Transverse colon (tissue), 3 donors: Measurements from ENCODE around the gene CDC42EP3.

ENCODE experiments used
- EP300 ChIP-seq: sonication (generic); formaldehyde crosslinking; IDR thresholded peaks from one replicate; pipeline ENCODE4 v1.6.1; 2017; ENCODE audit warnings: antibody characterized with exemption, low read depth
- POLR2A ChIP-seq: fragments of 450-650 bp; IDR thresholded peaks from one replicate; pipeline ENCODE4 v1.6.1; 2016; ENCODE audit warnings: antibody characterized with exemption, mild to moderate bottlenecking, moderate library complexity
- TF ChIP-seq, protein P1 (sequence below), 5 experiments: fragments of 200-600 bp in 3 of 5; fragments of 450-650 bp in 2 of 5; sonication (generic) in 3 of 5; IDR thresholded peaks; 1 replicate in 2 of 5; 2 replicates in 3 of 5; pipeline ENCODE4 v1.5.1; 2016 to 2017; ENCODE audit warnings: antibody characterized with exemption in 5 of 5, inconsistent platforms in 3 of 5, mild to moderate bottlenecking in 2 of 5, moderate library complexity in 1 of 5

DNA sequence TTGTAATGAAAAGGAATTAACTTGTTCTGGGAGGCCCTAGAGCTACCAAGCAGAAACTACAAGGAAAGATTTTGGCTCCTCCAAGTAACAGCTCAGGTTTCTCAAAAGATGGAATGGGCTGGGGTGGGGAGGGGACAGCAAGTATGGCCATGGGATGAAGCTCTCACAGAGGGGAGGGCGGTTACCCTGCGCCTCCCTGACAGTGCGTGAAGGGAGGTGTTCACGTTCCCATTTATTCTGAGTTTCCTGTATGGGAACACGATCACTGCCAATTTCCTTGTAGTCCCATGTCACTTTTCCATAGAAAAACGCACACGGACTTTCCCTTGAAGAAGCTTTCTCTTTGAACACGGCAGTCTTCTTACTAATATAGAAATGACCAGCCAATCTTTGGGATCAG lies 17.0 kb downstream of the CDC42EP3 start:
- TF ChIP-seq, protein P1, sequence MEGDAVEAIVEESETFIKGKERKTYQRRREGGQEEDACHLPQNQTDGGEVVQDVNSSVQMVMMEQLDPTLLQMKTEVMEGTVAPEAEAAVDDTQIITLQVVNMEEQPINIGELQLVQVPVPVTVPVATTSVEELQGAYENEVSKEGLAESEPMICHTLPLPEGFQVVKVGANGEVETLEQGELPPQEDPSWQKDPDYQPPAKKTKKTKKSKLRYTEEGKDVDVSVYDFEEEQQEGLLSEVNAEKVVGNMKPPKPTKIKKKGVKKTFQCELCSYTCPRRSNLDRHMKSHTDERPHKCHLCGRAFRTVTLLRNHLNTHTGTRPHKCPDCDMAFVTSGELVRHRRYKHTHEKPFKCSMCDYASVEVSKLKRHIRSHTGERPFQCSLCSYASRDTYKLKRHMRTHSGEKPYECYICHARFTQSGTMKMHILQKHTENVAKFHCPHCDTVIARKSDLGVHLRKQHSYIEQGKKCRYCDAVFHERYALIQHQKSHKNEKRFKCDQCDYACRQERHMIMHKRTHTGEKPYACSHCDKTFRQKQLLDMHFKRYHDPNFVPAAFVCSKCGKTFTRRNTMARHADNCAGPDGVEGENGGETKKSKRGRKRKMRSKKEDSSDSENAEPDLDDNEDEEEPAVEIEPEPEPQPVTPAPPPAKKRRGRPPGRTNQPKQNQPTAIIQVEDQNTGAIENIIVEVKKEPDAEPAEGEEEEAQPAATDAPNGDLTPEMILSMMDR (IDR thresholded peaks at IDR 0.05) = no peak
- no peak for TF ChIP-seq EP300
- TF ChIP-seq POLR2A = no peak
